H4 (cell line): Measurements from ENCODE around the gene SARM1. TPM values are rescaled to one million over a fixed set of nuclear protein-coding genes. Genes with fewer than 3 reads are reported as not detected.
A peak's percentile ranks its signal among the peaks of the same experiment; 100 is the strongest.

Experiments used
- DNase-seq: peaks from one replicate; pipeline ENCODE4 v3.0.0-alpha.2; 2015; ENCODE audit warnings: low spot score
- total RNA-seq: library from RNA; depleted of rRNA; stranded (reverse); fragments of >200 nt; shearing (Covaris generic); gene quantifications from 2 replicates; pipeline ENCODE4 v1.2.3, GENCODE V29; 2014

SARM1 gene
- total RNA-seq, 1 experiment from 2014 or later = 8.7 TPM

DNA sequence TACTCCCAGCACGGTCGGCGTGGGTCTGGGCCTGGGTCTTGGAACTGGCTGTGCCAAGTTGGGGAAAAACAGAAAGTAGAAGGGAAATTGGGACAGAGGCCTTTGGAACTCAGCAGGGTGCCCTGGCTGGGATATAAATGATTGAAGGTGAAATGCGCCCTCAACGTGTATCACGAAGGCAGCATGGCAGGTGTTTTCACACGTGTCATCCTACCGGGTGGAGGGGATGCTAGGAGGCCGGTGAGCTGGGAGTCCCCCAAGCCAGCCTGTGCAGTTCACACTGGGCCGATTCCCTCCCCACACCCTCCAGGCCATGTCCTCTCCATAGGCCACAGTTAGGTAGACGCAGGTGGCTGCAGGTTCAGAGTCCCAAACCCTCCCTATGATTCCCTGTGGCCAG, 30.0 kb upstream of the SARM1 start:
- DNase-seq = no peak

- DNase-seq = no peak
These were observed 29.2 kb upstream of the SARM1 start for GRCh38 chr17:28342313-28342712.

GRCh38 chr17:28343491-28343932, 28.0 kb upstream of the SARM1 start:
- DNase-seq = no peak

GRCh38 chr17:28344011-28344410, 27.5 kb upstream of the SARM1 start:
- DNase-seq = no peak

GRCh38 chr17:28344435-28344901, 27.0 kb upstream of the SARM1 start:
- no peak for DNase-seq

DNA sequence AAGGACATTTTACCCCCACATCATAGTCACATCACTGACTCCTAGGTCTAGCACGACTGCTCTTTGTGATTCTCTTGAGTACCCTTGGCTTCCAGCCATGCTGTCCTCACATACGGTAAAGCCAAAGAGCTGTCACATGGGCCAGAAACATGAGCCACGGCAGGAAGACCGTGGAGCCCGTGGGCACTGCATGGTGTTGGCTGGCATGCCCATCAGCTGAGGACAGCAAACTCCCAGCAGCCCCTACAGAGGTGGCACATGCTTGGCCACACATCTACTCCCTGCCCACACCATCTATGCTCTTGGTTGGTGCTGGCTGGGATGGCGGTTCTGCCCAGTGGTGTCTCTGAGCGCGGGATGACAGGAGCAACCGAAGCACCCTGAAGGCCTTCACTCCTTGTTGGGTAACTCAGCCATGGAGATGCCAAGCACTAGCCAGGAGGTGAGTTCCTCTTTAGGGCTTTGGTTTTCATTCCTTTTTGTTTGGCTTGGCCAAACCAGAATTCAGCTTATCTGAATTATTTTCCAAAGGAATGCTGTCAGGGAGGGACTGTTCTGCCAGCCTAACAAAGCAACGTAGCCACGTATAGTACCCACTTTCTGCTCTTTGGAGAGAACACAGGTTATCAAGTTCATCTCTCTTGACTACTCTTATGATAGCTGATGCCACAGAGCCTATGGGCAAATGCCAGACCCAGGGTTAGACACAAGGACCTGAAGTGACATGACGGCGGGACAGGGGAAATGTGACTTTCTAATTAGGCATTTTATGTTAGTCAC, 25.9 kb upstream of the SARM1 start:
- no peak for DNase-seq

DNA sequence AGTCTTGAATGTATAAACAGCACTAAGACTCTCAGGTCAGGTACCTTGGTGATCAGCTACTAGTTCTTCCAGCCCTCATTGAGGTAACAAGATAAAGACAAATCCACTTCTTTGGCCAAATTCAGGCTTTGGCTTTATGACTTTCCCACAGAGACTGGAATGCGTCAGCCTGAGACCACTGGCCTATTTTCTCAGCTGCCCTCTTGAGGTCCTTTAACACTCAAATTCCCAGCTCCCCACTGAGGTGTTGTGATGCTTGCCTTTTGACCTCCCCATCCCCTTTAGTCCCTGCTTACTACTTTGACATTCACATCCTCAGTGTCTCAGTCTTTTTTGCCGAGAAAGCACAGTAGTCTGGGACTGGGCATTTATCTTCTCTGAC, 25.3 kb upstream of the SARM1 start:
- DNase-seq = no peak

- DNase-seq = no peak
These were observed 24.7 kb upstream of the SARM1 start for GRCh38 chr17:28346746-28347246.

- peak; percentile 92 for DNase-seq
These were observed 24.1 kb upstream of the SARM1 start for GRCh38 chr17:28347261-28347891.

GRCh38 chr17:28348979-28349378, 22.5 kb upstream of the SARM1 start:
- no peak for DNase-seq

- no peak for DNase-seq
These were observed 21.2 kb upstream of the SARM1 start for GRCh38 chr17:28350271-28350670.

DNA sequence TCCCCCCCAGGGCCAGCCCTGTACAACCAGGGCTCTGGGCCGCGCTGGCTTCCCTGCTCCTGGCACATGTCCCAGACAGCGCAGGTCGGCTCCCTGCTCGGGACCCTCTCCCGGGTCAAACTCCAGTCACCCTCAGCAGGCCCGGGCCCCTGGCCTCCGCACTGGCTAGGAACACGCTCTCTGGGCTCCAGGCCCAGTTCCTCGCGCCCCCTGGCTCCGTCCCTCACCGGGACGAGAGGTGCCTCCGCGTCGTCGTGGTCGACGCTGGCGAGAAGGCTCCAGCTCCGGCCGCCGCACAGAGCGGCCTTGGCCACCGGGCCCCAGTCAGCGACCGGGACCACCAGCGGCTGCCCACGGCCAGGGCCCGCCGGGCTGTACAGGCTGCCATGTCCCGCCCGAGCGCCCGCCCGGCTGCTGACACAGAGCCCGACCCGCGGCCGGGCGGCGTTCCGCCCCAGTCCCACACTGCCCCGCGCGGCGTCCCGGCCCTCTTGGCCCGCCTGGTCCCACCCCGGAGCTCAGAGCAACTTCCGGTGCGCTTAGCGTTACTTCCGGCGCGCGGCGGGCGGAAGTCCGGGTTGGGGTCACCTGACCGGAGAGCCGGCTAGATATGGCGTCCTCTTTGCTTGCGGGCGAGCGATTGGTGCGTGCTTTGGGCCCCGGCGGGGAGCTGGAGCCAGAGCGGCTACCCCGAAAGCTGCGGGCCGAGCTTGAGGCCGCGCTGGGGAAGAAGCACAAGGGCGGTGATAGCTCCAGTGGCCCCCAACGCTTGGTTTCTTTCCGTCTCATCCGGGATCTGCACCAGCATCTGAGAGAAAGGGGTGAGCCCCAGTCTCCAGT, 14.2 kb upstream of the SARM1 start, which contains the start of gene POLDIP2:
POLDIP2 (minus strand) TSS at position 467 of the 840 bp plus-strand sequence; CDS start at position 388, 79 bp downstream.
- peak; percentile 90 for DNase-seq

GRCh38 chr17:28357901-28358197, 13.6 kb upstream of the SARM1 start:
- no peak for DNase-seq

GRCh38 chr17:28363186-28363585, 8.3 kb upstream of the SARM1 start:
- DNase-seq = no peak

- DNase-seq = no peak
These were observed 7.5 kb upstream of the SARM1 start for GRCh38 chr17:28363776-28364650.

GRCh38 chr17:28364665-28365363, 6.7 kb upstream of the SARM1 start, which contains the start of gene SEBOX:
SEBOX (minus strand) TSS chr17:28365199; CDS start chr17:28365151, 48 bp downstream.
- no peak for DNase-seq

DNA sequence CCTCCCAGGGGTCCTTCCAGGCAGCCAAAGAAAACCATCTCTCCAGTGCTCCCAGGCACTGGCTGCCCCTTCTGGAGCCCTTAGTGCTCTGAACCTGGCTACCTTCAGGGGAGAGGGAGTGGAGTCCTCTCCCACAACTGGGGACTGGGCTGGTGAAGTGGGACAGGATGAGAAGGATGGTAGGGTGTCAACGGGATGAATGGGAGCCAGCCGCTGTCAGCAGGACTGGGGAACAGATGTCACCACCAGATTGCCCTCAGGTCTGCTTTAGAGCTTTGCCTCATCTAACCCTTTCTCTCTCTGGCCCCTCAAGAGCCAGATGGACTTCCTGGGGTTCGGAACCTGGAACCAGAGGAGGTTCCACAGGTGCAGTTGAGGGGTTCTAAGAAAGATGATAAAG, 6.0 kb upstream of the SARM1 start:
- no peak for DNase-seq

GRCh38 chr17:28366605-28367004, 4.9 kb upstream of the SARM1 start:
- DNase-seq = no peak

GRCh38 chr17:28367641-28368305, 3.7 kb upstream of the SARM1 start:
- DNase-seq = no peak

DNA sequence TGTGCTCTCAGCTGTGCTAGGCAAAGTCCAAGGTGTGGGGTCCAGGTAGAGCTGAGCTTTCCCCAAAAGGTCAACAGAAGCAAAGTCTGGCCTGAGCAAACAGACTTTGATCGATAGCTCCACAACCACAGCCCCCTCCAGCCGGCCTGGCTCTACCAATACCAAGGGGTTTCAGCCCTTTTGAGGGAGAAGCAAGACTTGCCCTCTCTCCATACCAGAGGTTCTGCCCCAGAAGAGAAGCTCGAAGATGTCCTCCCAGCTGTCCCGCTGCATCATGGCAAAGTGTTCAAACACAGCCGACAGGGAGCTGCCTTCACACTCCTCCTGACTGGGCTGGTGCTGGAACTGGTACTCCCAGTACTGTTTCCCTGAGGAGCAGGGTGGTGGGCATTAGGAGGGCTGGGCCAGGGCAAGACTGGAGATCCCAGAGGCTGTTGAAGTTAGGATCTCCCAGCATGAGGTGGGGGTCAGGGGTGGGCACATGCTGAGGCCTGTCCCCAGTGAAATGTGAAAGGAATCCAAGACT, 3.1 kb upstream of the SARM1 start:
- no peak for DNase-seq
